Endometrial microvascular endothelial cells (primary cell): Measurements from ENCODE around the gene RNF123. TPM values are rescaled to one million over a fixed set of nuclear protein-coding genes. Genes with fewer than 3 reads are reported as not detected.

Experiments used
- in situ Hi-C: cut with HindIII; loops from 2 replicates; pipeline ENCODE4 v1.10.0; 2017; ENCODE audit warnings: low sequenced_read_pairs, low pct_unique_long_range_greater_than_20kb; ENCODE audit errors: inconsistent ontology term
- total RNA-seq: library from RNA; depleted of rRNA; stranded (reverse); fragments of >200 nt; gene quantifications from one replicate; pipeline ENCODE4 v1.2.3, GENCODE V29; 2015; ENCODE audit errors: inconsistent ontology term

The RNF123 gene
- total RNA-seq, 1 donor from 2014 or later, result 22.4 TPM

GRCh38 chr3:49725906-49726681 is 36.7 kb downstream of the RNF123 start:
- in situ Hi-C loops, result loop anchor here (25.0 kb wide), 1 partner anchor 136 kb away; the partner anchor contains the start of genes CAMKV and TRAIP

DNA sequence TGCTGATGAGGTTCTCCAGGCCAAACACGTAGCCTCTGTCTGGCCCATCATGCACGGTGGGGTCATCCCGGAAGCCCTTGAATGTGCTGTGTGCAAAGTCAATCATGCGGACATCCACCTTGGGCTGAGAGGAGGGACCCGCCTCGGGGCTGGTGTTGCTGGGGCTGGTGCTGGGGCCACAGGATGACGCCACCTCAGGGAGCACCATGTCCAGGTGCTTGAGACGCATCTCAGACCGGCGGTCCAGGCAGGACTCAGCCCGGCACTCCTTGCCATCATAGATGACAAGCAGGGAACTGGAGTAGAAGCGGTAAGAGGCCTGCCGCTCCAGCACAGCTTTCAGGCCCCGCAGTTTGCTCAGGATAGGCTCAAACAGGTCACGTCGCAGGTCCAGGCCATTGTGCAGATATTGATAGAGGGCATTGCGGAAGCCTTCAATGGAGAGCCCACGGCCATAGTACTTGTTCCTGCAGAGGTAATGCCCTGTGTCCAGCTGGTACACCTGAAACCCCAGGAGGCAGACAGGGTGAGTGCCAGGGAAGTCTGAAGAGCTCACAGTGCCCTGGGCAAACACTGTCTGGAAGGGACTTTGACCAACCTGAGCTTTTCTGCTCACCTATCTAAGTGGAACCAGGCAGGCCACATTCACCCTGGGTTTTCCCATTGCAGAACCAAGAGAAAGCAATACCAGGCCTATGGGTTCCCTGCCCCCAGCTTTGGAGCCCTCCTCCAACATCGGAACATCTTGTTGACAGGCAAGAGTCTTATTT is 38.0 kb downstream of the RNF123 start:
- in situ Hi-C loops, result loop anchor here (25.0 kb wide), 1 partner anchor 135 kb away; the partner anchor contains the start of genes CAMKV and TRAIP

DNA sequence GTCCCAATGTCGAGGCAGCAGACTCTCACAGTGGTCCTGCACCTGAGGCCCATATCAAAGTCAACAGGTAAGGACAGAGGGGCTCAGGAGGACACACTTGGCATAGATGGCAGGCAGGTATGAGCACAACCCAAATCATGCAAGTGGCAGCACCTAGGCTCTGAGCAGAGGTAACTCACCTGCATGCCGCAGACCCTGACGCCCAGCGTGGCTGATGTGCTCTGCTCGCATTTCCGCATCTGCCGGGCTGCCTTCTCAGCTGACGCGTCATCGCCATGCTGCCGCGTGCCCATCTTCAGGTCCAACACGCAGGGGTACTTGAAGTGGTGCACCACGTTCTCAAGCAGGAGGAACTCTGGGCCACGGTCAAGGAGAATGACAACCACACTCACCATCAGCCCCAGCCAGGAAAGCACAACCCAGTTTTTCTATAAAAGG is 38.6 kb downstream of the RNF123 start:
- in situ Hi-C loops, result loop anchor here (25.0 kb wide), 1 partner anchor 134 kb away; the partner anchor contains the start of genes CAMKV and TRAIP

DNA sequence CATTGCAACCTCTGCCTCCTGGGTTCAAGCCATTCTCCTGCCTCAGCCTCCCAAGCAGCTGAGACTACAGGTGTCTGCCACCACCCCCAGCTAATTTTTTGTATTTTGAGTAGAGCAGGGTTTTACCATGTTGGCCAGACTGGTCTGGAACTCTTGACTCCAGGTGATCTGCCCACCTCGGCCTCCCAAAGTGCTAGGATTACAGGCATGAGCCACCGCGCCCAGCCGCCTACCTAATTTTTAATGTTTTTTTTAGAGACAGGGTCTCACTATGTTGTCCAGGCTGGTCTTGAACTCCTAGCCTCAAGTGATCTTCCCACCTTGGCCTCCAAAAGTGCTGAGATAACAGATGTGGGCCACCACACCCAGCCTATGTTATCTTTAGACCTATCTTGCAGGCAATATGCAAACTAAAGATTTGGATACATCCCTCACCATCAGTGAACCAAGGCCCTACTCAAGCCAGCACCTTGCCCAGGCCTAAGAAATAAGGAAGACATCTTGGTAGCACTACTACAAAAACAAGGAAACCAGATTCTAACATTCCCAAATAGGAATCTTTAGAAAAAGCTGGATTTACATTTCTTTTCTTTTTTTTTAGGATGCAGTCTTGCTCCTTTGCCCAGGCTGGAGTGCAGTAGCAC is 40.7 kb downstream of the RNF123 start:
- in situ Hi-C loops, result loop anchor here (25.0 kb wide), 1 partner anchor 132 kb away; the partner anchor contains the start of genes CAMKV and TRAIP

GRCh38 chr3:49732597-49732996 is 43.2 kb downstream of the RNF123 start:
- in situ Hi-C loops, result loop anchor here (25.0 kb wide), 1 partner anchor 130 kb away; the partner anchor contains the start of genes CAMKV and TRAIP

DNA sequence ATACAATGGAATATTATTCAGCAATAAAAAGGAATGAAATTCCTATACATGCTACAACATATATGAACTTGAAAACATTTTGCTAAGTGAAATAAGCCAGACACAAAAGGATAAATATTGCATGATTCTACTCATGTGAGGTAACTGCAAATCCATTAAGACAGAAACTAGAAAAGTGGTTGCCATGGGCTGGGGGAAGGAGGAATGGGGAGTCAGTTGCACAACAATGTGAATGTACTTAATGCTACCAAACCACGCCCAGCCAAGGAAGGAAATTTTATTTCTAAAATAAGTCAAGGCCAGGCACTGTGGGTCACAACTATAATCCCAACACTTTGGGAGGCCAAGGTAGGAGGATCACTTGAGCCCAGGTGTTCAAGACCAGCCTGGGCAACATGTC is 44.2 kb downstream of the RNF123 start:
- in situ Hi-C loops, result loop anchor here (25.0 kb wide), 1 partner anchor 129 kb away; the partner anchor contains the start of genes CAMKV and TRAIP

DNA sequence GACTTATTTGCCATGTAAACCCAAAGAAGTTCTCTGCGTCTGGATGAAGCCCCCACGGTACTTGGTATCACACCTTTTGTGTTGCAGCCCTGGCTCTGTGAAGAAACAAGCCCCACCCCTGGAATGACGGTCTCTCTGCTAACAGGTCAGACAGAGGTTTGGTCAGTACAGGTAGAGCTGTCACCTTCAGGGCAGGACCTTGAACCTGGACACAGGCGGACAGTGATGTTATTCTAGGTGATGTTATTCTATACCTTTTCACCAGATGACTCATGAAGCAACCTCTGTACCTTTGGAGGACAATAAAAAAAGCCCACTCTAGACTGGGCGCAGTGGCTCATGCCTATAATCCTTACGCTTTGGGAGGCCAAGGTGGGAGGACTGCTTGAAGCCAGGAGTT is 45.4 kb downstream of the RNF123 start:
- in situ Hi-C loops, result loop anchor here (25.0 kb wide), 1 partner anchor 128 kb away; the partner anchor contains the start of genes CAMKV and TRAIP

- in situ Hi-C loops, result loop anchor here (25.0 kb wide), 1 partner anchor 124 kb away; the partner anchor contains the start of genes CAMKV and TRAIP
Observed at GRCh38 chr3:49738067-49738713, 48.8 kb downstream of the RNF123 start.

DNA sequence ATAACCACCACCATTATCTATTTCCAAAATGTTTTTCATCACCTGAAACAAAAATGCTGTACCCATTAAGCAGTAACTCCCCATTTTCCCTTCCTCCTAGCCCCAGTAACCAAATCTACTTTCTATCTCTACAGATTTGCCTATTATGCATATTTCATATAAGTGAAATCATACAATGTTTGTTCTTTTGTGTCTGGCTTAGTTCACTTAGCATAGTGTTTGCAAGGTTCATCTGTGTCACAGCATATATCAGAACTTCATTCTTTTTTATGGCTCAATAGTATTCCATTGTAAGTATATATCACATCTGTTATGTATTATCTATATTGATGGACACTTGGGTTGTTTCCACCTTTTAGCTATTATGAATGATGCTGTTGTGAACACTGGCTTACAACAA is 51.1 kb downstream of the RNF123 start:
- in situ Hi-C loops, result loop anchor here (25.0 kb wide), 1 partner anchor 122 kb away; the partner anchor contains the start of genes CAMKV and TRAIP

DNA sequence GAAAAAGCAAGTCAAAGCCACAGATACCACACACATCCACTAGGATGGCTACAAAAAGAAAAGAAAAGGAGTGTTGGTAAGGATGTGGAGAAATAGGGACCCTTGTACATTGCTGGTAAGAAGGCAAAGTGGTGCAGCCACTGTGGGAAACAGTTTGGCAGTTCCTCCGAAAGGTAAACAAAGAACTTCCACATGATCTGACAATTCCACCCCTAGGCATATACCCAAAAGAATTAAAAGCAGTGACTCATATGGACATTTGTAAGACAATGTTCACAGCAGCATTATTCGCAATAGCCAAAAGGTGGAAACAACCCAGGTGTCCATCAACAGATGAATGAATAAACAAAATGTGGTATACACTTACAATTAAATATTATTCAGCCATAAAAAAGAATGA is 56.6 kb downstream of the RNF123 start:
- in situ Hi-C loops, result loop anchor here (25.0 kb wide), 1 partner anchor 116 kb away; the partner anchor contains the start of genes CAMKV and TRAIP

DNA sequence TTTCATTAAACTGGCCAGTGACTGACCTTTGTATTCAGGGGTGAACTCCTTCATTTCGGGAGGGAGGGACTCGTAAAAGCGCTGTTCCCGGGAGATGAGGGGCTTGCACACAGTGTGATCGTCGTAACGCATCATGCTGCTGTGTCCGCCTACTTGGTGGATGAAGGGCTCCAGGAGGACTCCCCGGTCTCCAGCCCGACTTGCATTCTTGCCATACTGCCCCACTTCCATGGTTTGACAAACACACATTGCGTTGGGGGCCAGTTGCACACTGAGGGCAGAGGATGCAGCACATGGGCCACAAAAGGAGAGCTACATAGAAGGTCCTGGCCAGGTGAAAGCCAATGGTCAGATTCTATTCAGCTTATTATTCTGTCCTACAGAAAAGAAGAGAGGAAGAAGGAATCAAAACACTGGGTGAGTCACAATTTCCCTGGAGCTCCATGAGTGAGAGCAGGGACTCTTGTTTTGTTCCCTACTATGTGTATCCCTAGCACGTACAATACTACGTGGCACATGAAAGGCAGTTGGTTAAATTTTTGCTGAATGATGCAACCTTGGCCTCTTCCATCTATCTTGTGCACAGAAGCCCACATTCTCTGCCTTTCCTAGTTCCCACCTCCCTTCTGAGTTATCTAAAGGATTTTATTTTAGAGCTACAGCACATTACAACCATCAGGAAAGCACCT is 58.6 kb downstream of the RNF123 start:
- in situ Hi-C loops, result loop anchor here (25.0 kb wide), 1 partner anchor 114 kb away; the partner anchor contains the start of genes CAMKV and TRAIP

DNA sequence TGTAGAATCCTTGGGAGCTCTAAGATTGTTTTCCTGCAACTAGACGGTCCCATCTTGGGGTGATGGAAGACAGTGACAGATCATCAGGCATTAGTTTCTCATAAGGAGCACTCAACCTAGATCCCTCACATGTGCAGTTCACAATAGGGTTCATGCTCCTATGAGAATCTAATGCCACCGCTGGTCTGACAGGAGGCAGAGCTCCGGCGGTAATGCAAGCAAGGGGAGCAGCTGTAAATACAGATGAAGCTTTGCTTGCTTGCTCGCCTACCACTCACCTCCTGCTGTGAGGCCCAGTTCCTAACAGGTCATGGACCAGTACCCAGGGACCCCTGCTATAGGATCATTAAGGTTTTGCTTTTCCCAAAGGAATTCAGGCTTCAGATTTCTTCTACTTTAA is 59.5 kb downstream of the RNF123 start:
- in situ Hi-C loops, result loop anchor here (25.0 kb wide), 1 partner anchor 113 kb away; the partner anchor contains the start of genes CAMKV and TRAIP

DNA sequence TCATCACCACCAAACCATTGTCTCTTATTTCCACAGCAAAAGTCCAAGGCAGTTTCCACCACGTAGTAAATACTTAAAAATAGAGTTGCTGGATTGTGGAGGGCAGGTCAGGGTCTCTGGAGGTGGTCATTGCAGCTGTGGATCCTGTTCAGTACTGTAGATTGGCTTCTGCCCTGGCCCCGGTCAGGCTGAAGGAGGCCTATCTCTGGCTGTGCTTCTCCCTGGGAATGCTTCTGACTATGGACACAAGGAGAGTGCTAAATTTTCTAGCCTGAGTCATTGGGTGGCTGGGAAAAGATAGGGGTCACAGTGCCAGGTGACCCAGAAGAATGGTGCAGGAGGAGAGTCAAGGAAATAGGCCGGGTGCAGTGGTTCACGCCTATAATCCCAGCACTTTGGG is 60.7 kb downstream of the RNF123 start:
- in situ Hi-C loops, result no loop called here

- in situ Hi-C loops, result no loop called here
Observed at GRCh38 chr3:49751501-49751900, 62.1 kb downstream of the RNF123 start.

- in situ Hi-C loops, result no loop called here
Observed at GRCh38 chr3:49754536-49754935, 65.2 kb downstream of the RNF123 start.

DNA sequence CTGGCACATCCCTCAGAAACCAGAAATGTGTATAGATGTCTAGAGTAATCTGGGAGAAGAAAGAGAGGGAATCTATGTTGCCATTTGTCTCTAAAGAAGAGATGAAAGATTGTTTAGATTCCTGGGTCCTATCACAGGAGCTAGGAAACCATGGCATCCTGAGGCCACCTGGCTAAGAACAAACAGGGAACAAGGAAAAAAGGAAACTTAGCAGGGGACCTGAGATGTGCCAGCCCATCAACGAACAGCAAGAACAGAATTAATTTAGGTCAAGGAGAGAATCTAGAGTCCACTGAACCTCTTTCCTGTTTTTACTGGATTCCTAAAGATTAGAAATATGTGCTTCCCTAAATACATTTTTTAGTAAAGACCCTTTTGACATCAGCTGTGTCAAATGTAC is 66.7 kb downstream of the RNF123 start:
- in situ Hi-C loops, result no loop called here

GRCh38 chr3:49757197-49757596 is 67.8 kb downstream of the RNF123 start:
- in situ Hi-C loops, result no loop called here

- in situ Hi-C loops, result no loop called here
Observed at GRCh38 chr3:49759226-49759625, 69.9 kb downstream of the RNF123 start.
